Neural crest cell (in vitro differentiated cells): ENCODE data around the gene TTLL11. TPM values are rescaled to one million over a fixed set of nuclear protein-coding genes. Genes with fewer than 3 reads are reported as not detected.

Source experiments
- DNase-seq: peaks from one replicate; pipeline ENCODE4 v3.0.0; 2021; ENCODE audit warnings: low read depth, mixed read lengths, low spot score
- H3K27ac Mint-ChIP-seq: one replicate; pipeline ENCODE4 v1.8.0; 2021; ENCODE audit warnings: mild to moderate bottlenecking, mixed read lengths; ENCODE audit not compliant: unreplicated experiment
- H3K27me3 Mint-ChIP-seq: 2 replicates; pipeline ENCODE4 v1.8.0; 2021; ENCODE audit warnings: low read depth, mild to moderate bottlenecking, mixed read lengths
- H3K36me3 Mint-ChIP-seq: 2 replicates; pipeline ENCODE4 v1.8.0; 2021; ENCODE audit warnings: low read depth, mild to moderate bottlenecking, mixed read lengths
- H3K4me1 Mint-ChIP-seq: 2 replicates; pipeline ENCODE4 v1.8.0; 2021; ENCODE audit warnings: mixed read lengths
- H3K4me3 Mint-ChIP-seq: one replicate; pipeline ENCODE4 v1.8.0; 2021; ENCODE audit warnings: mild to moderate bottlenecking, mixed read lengths
- H3K9me3 Mint-ChIP-seq: 2 replicates; pipeline ENCODE4 v1.8.0; 2021; ENCODE audit warnings: mixed read lengths
- CTCF ChIP-seq: fragments of 200-600 bp; sonication (generic); conservative IDR thresholded peaks from 2 replicates; pipeline ENCODE4 v1.5.0; 2021; ENCODE audit warnings: antibody characterized with exemption, mild to moderate bottlenecking
- total RNA-seq: library from RNA; stranded (reverse); gene quantifications from 2 replicates; pipeline ENCODE4 v1.2.1, GENCODE V29; 2021

The TTLL11 gene
- total RNA-seq, 1 donor from 2014 or later, result 9.1 TPM

- Mint-ChIP-seq H3K27ac (no peak overlapping the region), H3K4me3 (no peak overlapping the region), H3K27me3 (no peaks in the 10 kb centered on the region), H3K9me3 (no peaks in the 10 kb centered on the region), H3K4me1 (peaks cover 3% of the 10 kb centered on the region), H3K36me3 (no peaks in the 10 kb centered on the region)
- no peak for TF ChIP-seq CTCF
- no peak for DNase-seq
Observed at GRCh38 chr9:122065923-122066629, 27.0 kb downstream of the TTLL11 start.

DNA sequence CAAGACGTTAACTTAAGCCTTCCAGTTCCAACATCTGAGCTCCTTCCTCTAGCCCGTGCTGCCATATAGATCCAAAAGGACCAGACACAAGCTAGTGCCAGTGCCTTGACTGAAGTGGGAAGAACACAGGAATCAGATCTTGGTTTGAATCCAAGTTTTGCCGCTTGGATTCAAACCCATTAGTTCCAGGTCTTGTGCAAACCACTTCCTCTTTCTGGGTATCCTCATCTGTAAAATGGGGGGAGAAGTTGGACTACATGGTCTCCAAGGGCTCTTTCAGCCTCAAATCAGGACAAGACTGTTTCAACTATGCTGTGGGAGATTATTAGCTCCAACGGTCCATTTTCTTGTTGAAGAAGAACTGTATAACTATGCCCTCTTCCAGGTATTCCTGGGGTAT lies 32.6 kb downstream of the TTLL11 start:
- H3K27me3 Mint-ChIP-seq, result no peaks in the 10 kb centered on the region
- H3K36me3 Mint-ChIP-seq, result no peaks in the 10 kb centered on the region

DNA sequence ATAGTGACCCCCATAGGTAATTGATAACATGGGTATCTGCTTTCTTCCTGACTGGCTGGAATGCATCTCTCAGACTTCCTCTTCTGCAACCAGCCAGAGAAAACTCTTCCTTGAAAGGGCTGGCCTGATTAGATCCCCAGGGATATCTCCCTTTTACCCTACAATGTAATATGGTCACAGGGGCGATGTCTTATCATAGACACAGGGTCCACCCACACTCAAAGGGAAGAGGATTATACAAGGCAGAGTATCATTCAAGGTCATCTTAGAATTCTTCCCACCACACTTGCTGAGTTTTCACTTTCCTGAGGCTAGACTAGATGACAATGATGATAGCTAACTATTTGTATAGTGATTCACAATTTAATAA lies 33.2 kb downstream of the TTLL11 start:
- Mint-ChIP-seq H3K27me3 (no peaks in the 10 kb centered on the region), H3K36me3 (no peaks in the 10 kb centered on the region), H3K9me3 (no peaks in the 10 kb centered on the region), H3K4me3 (no peak overlapping the region), H3K4me1 (peaks cover 3% of the 10 kb centered on the region), H3K27ac (no peak overlapping the region)
- no peak for TF ChIP-seq CTCF
- DNase-seq, result no peak

More for the DNA sequence above, 32.6 kb downstream of the TTLL11 start:
- TF ChIP-seq CTCF, result no peak
- DNase-seq, result no peak
- Mint-ChIP-seq H3K4me1 (peaks cover 3% of the 10 kb centered on the region), H3K9me3 (no peaks in the 10 kb centered on the region), H3K27ac (no peak overlapping the region), H3K4me3 (no peak overlapping the region)

GRCh38 chr9:122059214-122059954 lies 33.7 kb downstream of the TTLL11 start:
- TF ChIP-seq CTCF, result no peak
- Mint-ChIP-seq H3K27me3 (no peaks in the 10 kb centered on the region), H3K9me3 (no peaks in the 10 kb centered on the region), H3K4me3 (no peak overlapping the region), H3K27ac (no peak overlapping the region), H3K36me3 (no peaks in the 10 kb centered on the region), H3K4me1 (peaks cover under 1% of the 10 kb centered on the region)
- no peak for DNase-seq

GRCh38 chr9:122058709-122059108 lies 34.4 kb downstream of the TTLL11 start:
- Mint-ChIP-seq H3K36me3 (no peaks in the 10 kb centered on the region), H3K4me3 (no peak overlapping the region), H3K27me3 (no peaks in the 10 kb centered on the region), H3K4me1 (no peaks in the 10 kb centered on the region), H3K27ac (no peak overlapping the region), H3K9me3 (no peaks in the 10 kb centered on the region)
- TF ChIP-seq CTCF, result no peak
- no peak for DNase-seq
